HG02938 (cell line): Measurements from ENCODE around the gene SLC25A30.
"Not testable (repeated sequence)": the region's sequence is repeated elsewhere in the genome, so short reads cannot be mapped to it uniquely, and the experiment has no call there.

Source experiments
- ATAC-seq: cut with Tn5 transposase; IDR thresholded peaks from one replicate; pipeline ENCODE4 v1.9.1; 2021; ENCODE audit warnings: mild to moderate bottlenecking, moderate library complexity; ENCODE audit not compliant: unreplicated experiment

The SLC25A30 gene

DNA sequence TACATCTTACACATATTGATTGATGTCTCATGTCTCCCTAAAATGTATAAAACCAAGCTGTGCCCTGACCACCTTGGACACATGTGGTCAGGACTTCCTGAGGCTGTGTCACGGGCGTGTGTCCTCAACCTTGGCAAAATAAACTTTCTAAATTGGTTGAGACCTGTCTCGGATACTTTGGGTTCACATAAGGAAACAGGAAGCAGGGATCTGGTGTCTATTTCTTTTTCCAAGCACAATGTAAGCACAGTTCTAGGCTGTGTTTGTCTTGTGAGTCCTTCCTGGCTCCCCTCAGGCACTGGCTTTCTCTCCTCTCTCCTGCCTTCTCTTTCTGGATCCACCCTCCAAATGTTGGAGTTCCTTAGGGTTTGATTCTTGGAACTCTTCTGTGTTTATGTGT is 49.6 kb downstream of the SLC25A30 start:
- no peak for ATAC-seq

DNA sequence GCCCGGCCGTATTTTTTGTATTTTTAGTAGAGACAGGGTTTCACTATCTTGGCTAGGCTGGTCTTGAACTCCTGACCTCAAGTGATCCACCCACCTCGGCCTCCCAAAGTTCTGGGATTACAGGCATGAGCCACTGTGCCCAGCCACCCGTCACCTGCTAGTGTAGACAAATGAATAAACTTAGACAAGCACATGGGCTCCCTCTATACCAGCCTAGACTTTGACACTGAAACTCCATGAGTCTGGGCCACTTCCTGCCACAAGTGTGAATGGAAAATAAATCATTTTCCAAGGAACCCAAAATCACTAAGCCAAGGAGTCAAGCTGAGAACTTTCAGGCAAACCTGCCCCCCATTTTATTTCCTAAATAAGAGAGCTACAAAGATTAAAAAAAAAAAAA is 50.2 kb downstream of the SLC25A30 start:
- ATAC-seq, result no peak

DNA sequence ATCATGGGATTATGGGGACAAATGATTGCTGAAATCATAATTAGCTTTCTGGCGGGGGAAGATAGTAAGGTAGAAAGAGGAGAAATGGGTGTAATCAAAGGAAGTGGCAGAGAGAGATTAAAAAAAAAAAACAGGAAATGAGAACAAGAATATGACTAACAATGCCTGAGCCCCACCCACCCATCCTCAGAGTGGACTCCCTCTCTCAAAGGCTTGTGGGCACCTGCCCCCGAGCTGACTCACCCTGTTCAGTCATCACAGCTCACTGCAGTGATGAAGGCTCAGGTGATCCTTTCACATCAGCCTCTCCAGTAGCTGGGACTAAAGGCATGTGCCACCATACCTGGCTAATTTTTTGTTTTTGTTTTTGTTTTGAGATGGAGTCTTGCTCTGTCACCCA is 50.8 kb downstream of the SLC25A30 start:
- peak; percentile 91 for ATAC-seq

DNA sequence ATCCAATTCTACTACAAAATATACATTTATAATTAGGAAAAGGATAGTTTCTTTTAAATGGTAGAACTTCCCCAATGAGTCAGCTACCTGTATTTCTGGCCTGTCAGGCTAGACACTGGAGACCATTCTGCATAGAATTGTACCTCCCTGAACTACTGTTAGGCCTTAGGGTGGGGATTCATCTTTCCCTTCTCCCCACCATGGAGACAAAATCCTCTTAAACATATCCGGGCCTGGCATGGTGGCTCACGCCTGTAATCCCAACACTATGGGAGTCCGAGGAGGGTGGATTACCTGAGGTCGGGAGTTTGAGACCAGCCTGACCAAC is 52.7 kb downstream of the SLC25A30 start:
- no peak for ATAC-seq

DNA sequence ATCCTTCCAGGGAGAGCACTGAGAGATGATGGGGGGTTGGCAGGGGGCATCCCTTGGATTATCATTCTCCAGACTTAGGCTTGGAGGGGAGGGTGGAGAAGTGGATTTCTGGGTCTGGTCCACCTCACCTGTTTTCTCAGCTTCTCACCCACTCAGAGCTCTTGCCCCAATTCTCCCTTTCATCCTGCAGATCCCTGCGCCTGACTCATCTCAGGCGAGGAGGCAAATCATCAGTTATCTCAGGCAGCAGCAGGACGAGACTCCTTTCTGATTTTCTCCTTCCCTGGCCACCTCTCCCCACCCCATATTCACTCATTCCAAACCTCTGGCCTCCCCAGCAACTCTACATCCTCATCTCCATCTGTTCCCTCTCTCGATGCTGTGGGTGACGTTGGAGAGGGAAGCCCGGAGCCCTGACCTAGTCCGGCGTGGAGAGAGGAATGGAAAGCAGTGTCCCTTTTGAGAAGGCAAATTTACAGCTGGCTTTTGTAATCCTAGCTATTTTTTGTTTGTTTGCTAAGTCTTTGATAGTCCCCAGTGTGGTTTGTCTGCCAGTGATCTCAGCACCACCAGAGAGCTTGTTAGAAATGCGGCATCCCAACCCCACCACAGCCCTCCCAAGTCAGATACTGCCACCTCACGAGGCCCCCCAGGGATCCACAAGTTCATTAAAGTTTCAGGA is 53.2 kb downstream of the SLC25A30 start:
- ATAC-seq, result no peak

DNA sequence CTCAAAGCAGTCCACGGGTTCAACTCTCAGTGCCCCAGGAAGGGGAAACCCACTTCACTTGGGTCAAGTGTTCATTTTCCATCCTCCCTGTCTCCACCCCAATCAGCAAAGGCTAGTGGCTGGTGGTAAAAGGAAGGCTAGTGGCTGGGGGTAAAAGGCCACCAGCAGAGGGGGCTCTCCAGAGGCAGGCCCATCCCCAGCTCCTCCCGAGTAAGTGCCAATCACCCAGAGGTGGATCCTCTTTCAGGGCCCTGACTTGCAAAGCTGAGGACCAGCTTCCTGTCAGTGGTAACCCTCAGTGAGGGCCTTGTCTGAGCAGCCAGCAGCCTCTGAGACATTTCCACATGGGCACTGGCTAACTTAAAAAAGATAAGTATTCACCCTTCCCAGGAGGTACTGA is 55.2 kb downstream of the SLC25A30 start:
- no peak for ATAC-seq

DNA sequence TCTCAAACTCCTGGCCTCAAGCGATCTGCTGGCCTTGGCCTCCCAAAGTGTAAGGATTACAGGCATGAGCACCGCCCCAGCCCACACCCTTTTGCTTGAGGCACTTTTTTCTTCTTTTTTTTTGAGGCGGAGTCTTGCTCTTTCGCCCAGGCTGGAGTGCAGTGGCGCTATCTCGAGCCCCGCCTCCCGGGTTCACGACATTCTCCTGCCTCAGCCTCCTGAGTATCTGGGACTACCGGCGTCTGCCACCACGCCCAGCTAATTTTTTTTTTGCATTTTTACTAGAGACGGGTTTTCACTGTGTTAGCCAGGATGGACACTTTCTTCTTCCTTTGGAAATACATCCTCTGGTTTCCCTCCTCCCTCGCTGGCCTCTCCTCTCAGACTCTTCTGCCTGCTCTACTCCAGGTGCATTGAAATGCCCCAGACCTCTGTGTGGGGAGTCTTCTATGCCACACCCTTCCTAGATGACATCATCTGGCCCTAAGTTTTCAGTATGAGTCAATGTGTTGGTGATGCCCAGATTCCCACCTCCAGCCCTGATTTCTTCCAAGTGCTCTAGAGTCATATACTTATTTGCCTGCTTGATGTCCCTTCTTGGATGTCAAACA is 56.5 kb downstream of the SLC25A30 start:
- no peak for ATAC-seq

DNA sequence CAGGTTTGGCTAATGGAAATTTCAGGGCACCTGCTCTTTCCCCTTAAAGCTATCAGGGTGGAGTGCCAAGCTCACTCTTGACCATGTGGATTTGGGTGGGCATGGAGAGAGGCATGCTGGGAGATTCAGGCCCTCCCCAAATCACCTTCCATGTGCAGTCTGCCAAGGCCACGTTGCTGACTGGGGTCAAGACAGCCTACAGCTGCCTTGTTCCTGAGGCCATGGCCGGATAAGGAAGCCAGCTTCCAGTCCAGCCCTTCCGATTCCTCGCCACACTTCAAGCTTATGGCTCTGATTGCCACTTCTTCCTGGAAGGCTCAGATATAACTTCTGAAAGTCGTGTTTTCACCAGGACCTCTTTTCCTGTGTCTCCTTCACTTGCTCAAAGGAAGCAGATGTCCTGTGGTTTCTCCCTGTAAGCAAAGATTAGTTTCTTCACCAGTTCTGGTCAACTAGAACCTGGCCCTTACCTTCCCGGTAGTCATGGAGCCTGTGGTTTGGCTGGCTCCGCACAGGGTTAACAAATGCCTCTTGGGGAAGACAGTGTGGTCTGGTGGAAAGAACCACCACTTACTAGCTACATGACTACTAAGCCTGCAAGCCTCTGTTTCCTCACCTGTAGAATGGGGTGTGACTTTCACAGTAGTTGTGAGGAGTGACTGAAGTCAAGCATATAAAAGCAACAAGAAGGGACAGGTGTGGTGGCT is 61.1 kb downstream of the SLC25A30 start:
- no peak for ATAC-seq

DNA sequence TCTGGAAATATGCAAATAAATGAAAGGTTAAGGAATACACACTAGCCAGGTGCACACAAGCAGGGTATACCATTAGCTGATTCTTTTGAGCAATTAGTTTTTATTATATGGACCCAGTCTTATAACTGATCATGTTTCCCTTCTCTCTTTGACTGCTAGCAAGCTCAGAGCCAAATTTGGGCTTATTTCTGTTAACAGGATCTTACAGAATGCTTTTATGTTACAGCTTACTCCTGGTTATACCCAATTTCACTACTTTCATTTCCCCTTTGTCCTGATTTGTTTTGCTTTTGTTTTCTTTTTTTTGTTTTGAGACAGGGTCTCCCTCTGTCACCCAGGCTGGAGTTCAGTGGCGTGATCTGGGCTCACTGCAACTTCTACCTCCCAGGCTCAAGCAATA is 64.3 kb downstream of the SLC25A30 start:
- ATAC-seq, result no peak

DNA sequence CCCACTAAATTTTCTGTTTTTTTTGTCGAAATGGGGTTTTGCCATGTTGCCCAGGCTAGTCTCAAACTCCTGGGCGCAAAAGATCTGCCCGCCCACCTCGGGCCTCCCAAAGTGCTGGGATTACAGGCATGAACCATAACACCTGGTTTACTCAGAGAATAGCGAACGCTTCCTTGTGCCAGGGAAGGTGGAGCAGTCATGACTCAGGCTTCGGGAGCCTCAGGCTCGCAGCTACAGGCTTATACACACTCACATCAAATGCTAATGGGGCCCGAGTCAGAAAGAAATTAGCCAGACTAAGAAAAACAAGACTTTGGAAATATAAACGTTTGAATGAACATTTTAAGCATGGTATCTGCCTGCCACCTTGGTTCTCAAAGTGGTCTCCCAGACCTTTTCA is 66.1 kb downstream of the SLC25A30 start:
- ATAC-seq, result no peak

DNA sequence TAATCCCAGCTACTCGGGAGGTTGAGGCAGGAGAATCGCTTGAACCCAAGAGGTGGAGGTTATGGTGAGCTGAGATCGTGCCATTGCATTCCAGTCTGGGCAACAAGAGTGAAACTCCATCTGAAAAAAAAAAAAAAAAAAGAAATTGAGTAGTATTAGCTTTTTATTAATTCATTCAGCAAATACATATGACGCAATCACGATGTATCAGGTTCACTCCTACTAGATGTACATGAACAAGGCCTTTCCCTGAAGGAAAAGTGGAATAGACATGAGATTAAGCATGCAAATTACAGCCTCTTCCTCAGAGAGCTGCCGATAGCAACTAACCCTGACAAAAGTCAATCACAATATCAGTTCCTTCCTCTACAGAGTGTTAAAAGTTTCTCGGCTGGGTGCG is 68.0 kb downstream of the SLC25A30 start:
- no peak for ATAC-seq

DNA sequence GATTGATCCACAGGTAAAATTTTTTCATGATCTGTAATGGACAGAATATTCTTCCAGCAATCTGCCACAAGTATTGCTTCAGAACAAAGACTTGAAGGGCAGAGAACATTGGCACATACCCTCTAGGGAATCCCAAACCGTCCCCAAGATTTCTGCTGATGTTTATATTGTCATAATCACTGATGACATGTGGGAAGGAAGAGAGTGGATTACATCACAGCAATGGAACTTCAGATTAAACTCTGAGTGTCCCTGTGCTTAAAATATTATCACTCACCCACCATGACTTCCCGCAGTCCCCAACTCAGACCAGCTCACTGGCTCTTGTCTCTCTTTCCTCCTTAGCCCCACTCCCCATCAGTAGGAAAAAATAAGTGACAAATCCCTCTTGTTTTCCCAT is 68.7 kb downstream of the SLC25A30 start:
- no peak for ATAC-seq

DNA sequence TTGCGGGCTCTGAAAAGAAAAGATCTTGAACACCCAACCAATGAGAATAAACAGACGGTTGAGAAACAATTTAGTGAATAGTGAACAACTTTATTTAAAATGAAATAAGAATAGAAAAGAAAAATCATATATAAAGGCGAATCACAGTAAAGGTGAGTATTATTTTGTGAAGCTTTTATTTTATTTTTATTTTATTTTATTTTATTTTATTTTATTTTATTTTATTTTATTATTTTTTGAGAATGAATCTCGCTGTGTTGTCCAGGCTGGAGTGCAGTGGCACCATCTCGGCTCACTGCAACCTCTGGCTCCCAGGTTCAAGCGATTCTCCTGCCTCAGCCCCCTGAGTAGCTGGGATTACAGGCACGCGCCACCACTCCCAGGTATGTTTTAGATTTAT is 74.1 kb downstream of the SLC25A30 start:
- ATAC-seq, result not testable (repeated sequence)
